Measurements from ENCODE around the gene STAT1.

The STAT1 gene

GRCh38 chr2:190994148-190994547 is 19.8 kb downstream of the STAT1 start:
- no peak overlapping the region for H3K4me3 ChIP-seq (replicated peaks; ENCODE audit: low read depth, low read length)
- no peak for TF ChIP-seq CTCF (IDR thresholded peaks at IDR 0.05; ENCODE audit: low read length, missing control alignments)
- DNase-seq (ENCODE audit: low read depth): no peak

- H3K4me3 ChIP-seq (replicated peaks; ENCODE audit: low read depth, low read length): no peak overlapping the region
- TF ChIP-seq CTCF (IDR thresholded peaks at IDR 0.05; ENCODE audit: low read length, missing control alignments): no peak
- no peak for DNase-seq (ENCODE audit: low read depth)
Measured at GRCh38 chr2:190993292-190993643, 20.7 kb downstream of the STAT1 start.

GRCh38 chr2:190990132-190990531 is 23.8 kb downstream of the STAT1 start:
- no peak overlapping the region for H3K4me3 ChIP-seq (replicated peaks; ENCODE audit: low read depth, low read length)
- TF ChIP-seq CTCF (IDR thresholded peaks at IDR 0.05; ENCODE audit: low read length, missing control alignments): no peak
- DNase-seq (ENCODE audit: low read depth): no peak

GRCh38 chr2:190988910-190989309 is 25.1 kb downstream of the STAT1 start:
- H3K4me3 ChIP-seq (replicated peaks; ENCODE audit: low read depth, low read length): no peak overlapping the region
- TF ChIP-seq CTCF (IDR thresholded peaks at IDR 0.05; ENCODE audit: low read length, missing control alignments): no peak
- no peak for DNase-seq (ENCODE audit: low read depth)

- no peak for TF ChIP-seq CTCF (IDR thresholded peaks at IDR 0.05; ENCODE audit: low read length, missing control alignments)
- no peak for DNase-seq (ENCODE audit: low read depth)
- H3K4me3 ChIP-seq (replicated peaks; ENCODE audit: low read depth, low read length): no peak overlapping the region
Measured at GRCh38 chr2:190987938-190988337, 26.0 kb downstream of the STAT1 start.

- no peak for DNase-seq (ENCODE audit: low read depth)
- H3K4me3 ChIP-seq (replicated peaks; ENCODE audit: low read depth, low read length): no peak overlapping the region
- no peak for TF ChIP-seq CTCF (IDR thresholded peaks at IDR 0.05; ENCODE audit: low read length, missing control alignments)
Measured at GRCh38 chr2:190987116-190987515, 26.9 kb downstream of the STAT1 start.

- no peak for TF ChIP-seq CTCF (IDR thresholded peaks at IDR 0.05; ENCODE audit: low read length, missing control alignments)
- H3K4me3 ChIP-seq (replicated peaks; ENCODE audit: low read depth, low read length): no peak overlapping the region
- DNase-seq (ENCODE audit: low read depth): no peak
Measured at GRCh38 chr2:190986221-190986953, 27.6 kb downstream of the STAT1 start.
